ENCODE measurements around the gene SGSM2.

SGSM2 gene

GRCh38 chr17:2357931-2358434, 20.7 kb downstream of the SGSM2 start:
- H3K4me3 ChIP-seq (ENCODE audit: low read depth, low read length), result no peak overlapping the region
- H3K4me1 ChIP-seq (ENCODE audit: control insufficient read depth, insufficient read depth, low read length, unreplicated experiment), result peaks cover 20% of the 10 kb centered on the region
- no peaks in the 10 kb centered on the region for H3K79me2 ChIP-seq (ENCODE audit: control insufficient read depth, insufficient read depth, low read length, unreplicated experiment)
- H3K36me3 ChIP-seq (ENCODE audit: insufficient read depth, low read length), result no peaks in the 10 kb centered on the region
- H3K27ac ChIP-seq (ENCODE audit: low read depth, low read length), result no peak overlapping the region
- H3K27me3 ChIP-seq (ENCODE audit: insufficient read depth, low read length), result no peaks in the 10 kb centered on the region
- H2AFZ ChIP-seq (ENCODE audit: low read length, unreplicated experiment), result no peak overlapping the region

DNA sequence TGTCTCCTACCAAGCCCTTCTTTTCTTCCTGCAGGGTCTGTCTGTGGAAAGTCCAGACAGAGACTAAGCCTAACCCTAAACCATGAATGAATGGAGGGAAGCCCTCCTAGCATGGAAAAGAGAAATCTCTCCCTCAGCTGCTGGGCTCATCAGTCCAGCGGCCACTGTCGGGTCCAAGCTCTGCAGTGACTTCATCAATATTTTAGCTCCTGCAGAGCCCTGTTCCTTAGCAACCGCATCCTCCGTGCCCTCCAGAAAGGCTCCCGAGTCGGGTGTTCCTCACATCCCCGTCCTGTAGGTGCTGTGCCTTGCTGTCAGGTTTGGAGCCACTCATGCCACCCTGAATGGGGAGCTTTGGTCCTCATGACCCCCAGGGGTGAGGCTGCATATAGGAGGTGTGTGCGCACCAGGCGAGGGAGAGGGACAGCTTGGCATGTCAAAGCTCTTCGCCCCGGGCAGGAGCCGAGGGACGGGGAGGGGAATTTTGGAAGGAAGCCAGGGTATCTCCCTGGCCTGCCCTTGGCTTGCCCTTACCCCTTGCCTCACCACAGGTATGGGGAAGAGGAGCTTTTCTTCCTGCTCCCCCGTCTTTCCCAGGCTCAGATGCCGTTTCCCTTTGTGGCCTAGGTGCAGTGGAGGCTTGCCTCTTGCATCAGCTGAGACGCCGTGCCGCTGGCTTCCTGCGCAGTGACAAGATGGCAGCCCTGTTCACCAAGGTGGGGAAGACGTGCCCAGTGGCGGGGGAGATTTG, 23.9 kb downstream of the SGSM2 start:
- no peak overlapping the region for H2AFZ ChIP-seq (ENCODE audit: low read length, unreplicated experiment)
- H3K27ac ChIP-seq (ENCODE audit: low read depth, low read length), result no peak overlapping the region
- H3K79me2 ChIP-seq (ENCODE audit: control insufficient read depth, insufficient read depth, low read length, unreplicated experiment), result no peaks in the 10 kb centered on the region
- H3K4me3 ChIP-seq (ENCODE audit: low read depth, low read length), result no peak overlapping the region
- H3K27me3 ChIP-seq (ENCODE audit: insufficient read depth, low read length), result no peaks in the 10 kb centered on the region
- peaks cover 20% of the 10 kb centered on the region for H3K4me1 ChIP-seq (ENCODE audit: control insufficient read depth, insufficient read depth, low read length, unreplicated experiment)
- H3K36me3 ChIP-seq (ENCODE audit: insufficient read depth, low read length), result no peaks in the 10 kb centered on the region

- H3K27me3 ChIP-seq (ENCODE audit: insufficient read depth, low read length), result no peaks in the 10 kb centered on the region
- no peak overlapping the region for H3K4me3 ChIP-seq (ENCODE audit: low read depth, low read length)
- H3K79me2 ChIP-seq (ENCODE audit: control insufficient read depth, insufficient read depth, low read length, unreplicated experiment), result no peaks in the 10 kb centered on the region
- no peaks in the 10 kb centered on the region for H3K36me3 ChIP-seq (ENCODE audit: insufficient read depth, low read length)
- no peak overlapping the region for H3K27ac ChIP-seq (ENCODE audit: low read depth, low read length)
- peaks cover 20% of the 10 kb centered on the region for H3K4me1 ChIP-seq (ENCODE audit: control insufficient read depth, insufficient read depth, low read length, unreplicated experiment)
- no peak overlapping the region for H2AFZ ChIP-seq (ENCODE audit: low read length, unreplicated experiment)
Measured at GRCh38 chr17:2362016-2362415, 24.7 kb downstream of the SGSM2 start.

GRCh38 chr17:2362416-2362815, 25.1 kb downstream of the SGSM2 start:
- Histone ChIP-seq H3K36me3 (ENCODE audit: insufficient read depth, low read length) (no peaks in the 10 kb centered on the region), H2AFZ (ENCODE audit: low read length, unreplicated experiment) (no peak overlapping the region), H3K79me2 (ENCODE audit: control insufficient read depth, insufficient read depth, low read length, unreplicated experiment) (no peaks in the 10 kb centered on the region), H3K27me3 (ENCODE audit: insufficient read depth, low read length) (no peaks in the 10 kb centered on the region), H3K27ac (ENCODE audit: low read depth, low read length) (no peak overlapping the region), H3K4me1 (ENCODE audit: control insufficient read depth, insufficient read depth, low read length, unreplicated experiment) (peaks cover 20% of the 10 kb centered on the region), H3K4me3 (ENCODE audit: low read depth, low read length) (no peak overlapping the region)

GRCh38 chr17:2362881-2363280, 25.6 kb downstream of the SGSM2 start:
- no peaks in the 10 kb centered on the region for H3K36me3 ChIP-seq (ENCODE audit: insufficient read depth, low read length)
- H2AFZ ChIP-seq (ENCODE audit: low read length, unreplicated experiment), result no peak overlapping the region
- H3K27ac ChIP-seq (ENCODE audit: low read depth, low read length), result no peak overlapping the region
- peaks cover 20% of the 10 kb centered on the region for H3K4me1 ChIP-seq (ENCODE audit: control insufficient read depth, insufficient read depth, low read length, unreplicated experiment)
- H3K4me3 ChIP-seq (ENCODE audit: low read depth, low read length), result no peak overlapping the region
- no peaks in the 10 kb centered on the region for H3K79me2 ChIP-seq (ENCODE audit: control insufficient read depth, insufficient read depth, low read length, unreplicated experiment)
- no peaks in the 10 kb centered on the region for H3K27me3 ChIP-seq (ENCODE audit: insufficient read depth, low read length)

GRCh38 chr17:2363318-2363717, 26.0 kb downstream of the SGSM2 start:
- no peak overlapping the region for H2AFZ ChIP-seq (ENCODE audit: low read length, unreplicated experiment)
- H3K27me3 ChIP-seq (ENCODE audit: insufficient read depth, low read length), result no peaks in the 10 kb centered on the region
- no peak overlapping the region for H3K27ac ChIP-seq (ENCODE audit: low read depth, low read length)
- no peaks in the 10 kb centered on the region for H3K36me3 ChIP-seq (ENCODE audit: insufficient read depth, low read length)
- H3K4me3 ChIP-seq (ENCODE audit: low read depth, low read length), result no peak overlapping the region
- H3K4me1 ChIP-seq (ENCODE audit: control insufficient read depth, insufficient read depth, low read length, unreplicated experiment), result peaks cover 20% of the 10 kb centered on the region
- no peaks in the 10 kb centered on the region for H3K79me2 ChIP-seq (ENCODE audit: control insufficient read depth, insufficient read depth, low read length, unreplicated experiment)

- no peaks in the 10 kb centered on the region for H3K79me2 ChIP-seq (ENCODE audit: control insufficient read depth, insufficient read depth, low read length, unreplicated experiment)
- H3K27ac ChIP-seq (ENCODE audit: low read depth, low read length), result no peak overlapping the region
- no peaks in the 10 kb centered on the region for H3K27me3 ChIP-seq (ENCODE audit: insufficient read depth, low read length)
- no peaks in the 10 kb centered on the region for H3K36me3 ChIP-seq (ENCODE audit: insufficient read depth, low read length)
- H3K4me1 ChIP-seq (ENCODE audit: control insufficient read depth, insufficient read depth, low read length, unreplicated experiment), result peaks cover 13% of the 10 kb centered on the region
- no peak overlapping the region for H3K4me3 ChIP-seq (ENCODE audit: low read depth, low read length)
- no peak overlapping the region for H2AFZ ChIP-seq (ENCODE audit: low read length, unreplicated experiment)
Measured at GRCh38 chr17:2363851-2364762, 26.8 kb downstream of the SGSM2 start.

DNA sequence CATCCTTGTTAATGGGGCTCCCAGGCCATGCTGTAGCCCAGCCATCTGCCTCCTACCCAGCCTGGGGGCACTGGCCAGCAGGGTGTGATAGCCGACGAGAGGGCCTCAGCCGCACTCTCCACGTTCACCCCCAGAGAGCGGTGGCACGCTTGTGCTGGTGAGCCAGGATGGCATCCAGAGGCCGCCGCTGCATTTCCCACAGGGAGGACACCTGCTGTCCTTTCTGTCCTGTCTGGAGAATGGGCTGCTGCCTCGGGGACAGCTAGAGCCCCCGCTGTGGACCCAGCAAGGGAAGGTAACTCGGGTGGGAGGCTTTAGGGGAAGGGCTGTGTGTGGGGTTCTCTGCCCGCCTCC, 27.4 kb downstream of the SGSM2 start:
- Histone ChIP-seq H2AFZ (ENCODE audit: low read length, unreplicated experiment) (no peak overlapping the region), H3K36me3 (ENCODE audit: insufficient read depth, low read length) (no peaks in the 10 kb centered on the region), H3K4me1 (ENCODE audit: control insufficient read depth, insufficient read depth, low read length, unreplicated experiment) (peaks cover 7% of the 10 kb centered on the region), H3K79me2 (ENCODE audit: control insufficient read depth, insufficient read depth, low read length, unreplicated experiment) (no peaks in the 10 kb centered on the region), H3K27me3 (ENCODE audit: insufficient read depth, low read length) (no peaks in the 10 kb centered on the region), H3K4me3 (ENCODE audit: low read depth, low read length) (no peak overlapping the region), H3K27ac (ENCODE audit: low read depth, low read length) (no peak overlapping the region)

DNA sequence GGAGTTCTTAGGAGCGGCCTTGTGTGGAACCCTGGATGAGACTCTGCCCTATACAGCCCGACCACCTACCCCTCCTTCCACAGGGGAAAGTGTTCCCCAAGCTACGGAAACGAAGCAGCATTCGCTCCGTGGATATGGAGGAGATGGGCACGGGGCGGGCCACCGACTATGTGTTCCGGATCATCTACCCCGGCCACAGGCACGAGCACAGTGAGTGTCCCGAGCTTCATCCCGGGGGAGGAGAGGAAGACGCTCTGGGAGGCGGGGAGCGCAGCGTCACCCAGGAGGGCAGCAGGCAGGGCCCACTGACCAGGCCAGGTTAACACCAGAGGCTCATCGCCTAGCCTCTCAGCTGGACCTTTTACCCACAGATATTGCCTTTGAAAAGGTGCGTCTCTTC, 27.8 kb downstream of the SGSM2 start:
- Histone ChIP-seq H3K4me1 (ENCODE audit: control insufficient read depth, insufficient read depth, low read length, unreplicated experiment) (peaks cover 3% of the 10 kb centered on the region), H3K79me2 (ENCODE audit: control insufficient read depth, insufficient read depth, low read length, unreplicated experiment) (no peaks in the 10 kb centered on the region), H2AFZ (ENCODE audit: low read length, unreplicated experiment) (no peak overlapping the region), H3K27me3 (ENCODE audit: insufficient read depth, low read length) (no peaks in the 10 kb centered on the region), H3K27ac (ENCODE audit: low read depth, low read length) (no peak overlapping the region), H3K36me3 (ENCODE audit: insufficient read depth, low read length) (no peaks in the 10 kb centered on the region), H3K4me3 (ENCODE audit: low read depth, low read length) (no peak overlapping the region)

GRCh38 chr17:2366747-2367494, 29.6 kb downstream of the SGSM2 start:
- H3K36me3 ChIP-seq (ENCODE audit: insufficient read depth, low read length), result no peaks in the 10 kb centered on the region
- H2AFZ ChIP-seq (ENCODE audit: low read length, unreplicated experiment), result no peak overlapping the region

More at GRCh38 chr17:2366747-2367494, 29.6 kb downstream of the SGSM2 start:
- Histone ChIP-seq H3K27me3 (ENCODE audit: insufficient read depth, low read length) (no peaks in the 10 kb centered on the region), H3K79me2 (ENCODE audit: control insufficient read depth, insufficient read depth, low read length, unreplicated experiment) (no peaks in the 10 kb centered on the region), H3K27ac (ENCODE audit: low read depth, low read length) (no peak overlapping the region), H3K4me1 (ENCODE audit: control insufficient read depth, insufficient read depth, low read length, unreplicated experiment) (no peaks in the 10 kb centered on the region), H3K4me3 (ENCODE audit: low read depth, low read length) (no peak overlapping the region)

Measured in ACC112 (cell line).